NCI-H524 (cell line): ENCODE measurements around the gene TMEM213.
"Not testable (repeated sequence)": the region's sequence is repeated elsewhere in the genome, so short reads cannot be mapped to it uniquely, and the experiment has no call there.

Source experiments
- DNase-seq, 2 experiments: peaks; one replicate each; lab custom pipeline; 2025; lab: John Stamatoyannopoulos, UW

The TMEM213 gene

GRCh38 chr7:138797046-138797445 is 748 bp upstream of the TMEM213 start:
- not testable (repeated sequence) for DNase-seq

DNA sequence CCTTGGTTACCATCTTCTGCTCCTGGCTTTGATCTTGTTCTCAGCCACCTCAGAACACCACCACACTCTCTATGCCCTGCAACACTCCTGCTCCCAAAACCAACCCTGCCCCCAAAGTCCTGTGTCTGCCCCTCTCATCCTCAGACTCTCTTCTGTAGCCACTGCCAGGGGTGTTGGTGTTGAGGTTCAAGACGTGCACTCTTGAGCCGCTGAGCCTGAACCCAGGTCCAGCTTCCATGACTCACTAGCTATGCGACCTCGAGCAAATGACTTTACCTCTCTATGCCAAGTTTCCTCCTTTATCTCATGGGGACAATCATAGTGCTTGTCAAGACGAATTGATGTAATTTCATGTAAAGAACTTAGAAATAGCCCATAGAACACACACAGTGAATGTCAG is 1.0 kb downstream of the TMEM213 start:
- DNase-seq = no peak

GRCh38 chr7:138799336-138800000 is 1.7 kb downstream of the TMEM213 start:
- DNase-seq = no peak

GRCh38 chr7:138801256-138801655 is 3.5 kb downstream of the TMEM213 start:
- DNase-seq = no peak

DNA sequence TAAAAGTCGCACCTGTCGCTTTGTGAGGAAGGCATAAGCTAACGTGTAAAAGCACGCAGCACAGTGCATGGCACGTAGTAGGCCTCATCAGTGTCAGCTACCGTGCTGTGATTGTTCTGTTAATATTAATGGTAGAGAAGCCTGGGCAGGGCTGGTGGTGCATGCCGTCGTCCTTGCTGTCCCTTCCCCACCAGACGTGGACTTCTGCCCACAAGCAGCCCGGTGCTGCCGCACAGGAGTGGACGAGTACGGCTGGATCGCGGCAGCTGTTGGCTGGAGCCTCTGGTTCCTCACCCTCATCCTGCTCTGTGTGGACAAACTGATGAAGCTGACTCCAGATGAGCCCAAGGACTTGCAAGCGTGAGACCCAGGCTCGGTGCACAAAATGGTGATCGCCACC is 4.9 kb downstream of the TMEM213 start:
- DNase-seq = no peak

GRCh38 chr7:138804618-138805017 is 6.8 kb downstream of the TMEM213 start:
- no peak for DNase-seq

DNA sequence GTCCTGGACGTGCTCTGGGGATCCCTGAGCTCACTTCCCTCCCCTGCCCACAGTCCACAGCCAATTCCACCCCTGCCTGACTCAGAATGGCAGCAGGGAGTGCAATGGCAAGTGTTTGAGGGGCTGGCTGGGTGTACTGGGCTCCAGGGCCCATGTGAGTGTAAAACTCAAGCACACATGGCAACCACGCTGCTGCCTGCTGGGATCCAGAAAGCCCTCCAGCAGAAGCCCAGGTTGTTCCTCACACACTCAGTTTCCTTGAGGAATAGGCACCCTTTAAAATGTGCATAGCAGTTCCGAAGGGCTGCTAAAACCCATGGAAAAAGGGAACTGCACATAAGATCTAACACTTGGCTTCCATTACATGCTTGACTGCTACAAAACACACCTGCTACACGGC is 11.6 kb downstream of the TMEM213 start:
- DNase-seq = no peak

- not testable (repeated sequence) for DNase-seq
Observed at GRCh38 chr7:138811327-138811726, 13.5 kb downstream of the TMEM213 start.

- no peak for DNase-seq
Observed at GRCh38 chr7:138813945-138814344, 16.2 kb downstream of the TMEM213 start.

DNA sequence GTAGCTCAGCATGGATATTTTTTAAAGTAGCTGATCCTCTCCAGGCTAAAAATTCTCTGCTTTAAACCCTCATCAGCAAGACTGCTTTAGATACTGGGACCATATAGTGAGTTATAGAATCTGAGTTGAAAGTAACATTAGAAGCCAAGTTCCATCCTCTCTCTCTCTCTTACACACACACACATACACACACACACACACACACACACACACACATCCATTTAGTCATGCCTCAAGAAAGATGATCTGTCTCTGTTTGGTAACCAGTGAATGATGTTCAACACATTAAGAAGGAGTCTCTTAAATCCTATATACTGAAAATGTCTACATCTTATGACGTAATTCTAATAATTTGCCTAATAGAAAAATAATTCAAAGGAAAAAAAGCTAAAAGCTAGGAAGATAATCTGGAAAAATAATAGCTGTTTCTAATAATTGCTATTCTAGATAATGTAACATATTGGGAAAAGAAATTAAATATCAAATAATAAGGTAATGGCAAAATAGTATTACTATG is 17.1 kb downstream of the TMEM213 start:
- DNase-seq = no peak

- DNase-seq = no peak
Observed at GRCh38 chr7:138816650-138817049, 18.9 kb downstream of the TMEM213 start.

DNA sequence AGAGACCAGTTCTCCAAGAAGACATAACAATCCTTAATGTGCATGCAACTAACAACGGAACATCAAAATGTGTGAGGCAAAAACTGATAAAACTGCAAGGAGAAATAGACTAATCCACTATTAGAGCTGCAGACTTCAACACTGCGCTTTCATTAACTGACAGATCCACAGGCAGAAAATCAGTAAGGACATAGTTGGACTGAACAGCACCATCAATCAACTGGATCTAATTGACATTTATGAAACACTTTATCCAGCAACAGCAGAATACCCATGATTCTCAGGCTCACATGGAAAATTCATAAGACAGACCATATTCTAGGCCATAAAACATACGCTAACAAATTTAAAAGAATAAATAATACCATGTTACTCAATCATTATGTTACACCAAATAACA is 21.8 kb downstream of the TMEM213 start:
- no peak for DNase-seq

DNA sequence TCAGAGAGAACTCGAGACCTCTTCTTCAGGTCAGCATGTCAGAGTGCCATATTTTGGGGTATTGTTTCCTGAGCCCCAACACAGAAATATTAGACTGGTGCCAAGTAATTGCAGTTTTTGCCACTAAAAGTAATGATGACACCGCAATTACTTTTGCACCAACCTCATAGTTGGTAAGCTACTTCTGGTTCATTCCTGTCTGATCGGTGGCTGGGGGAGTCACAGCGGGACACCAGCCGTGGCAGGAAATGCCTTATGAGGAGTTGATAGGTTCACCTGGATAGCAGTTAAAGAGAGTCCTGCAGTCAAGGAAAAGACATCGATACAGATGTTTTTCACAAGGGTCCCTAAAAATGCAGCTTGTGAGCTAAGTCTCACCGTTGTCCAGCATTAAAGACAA is 24.1 kb downstream of the TMEM213 start:
- DNase-seq = no peak

DNA sequence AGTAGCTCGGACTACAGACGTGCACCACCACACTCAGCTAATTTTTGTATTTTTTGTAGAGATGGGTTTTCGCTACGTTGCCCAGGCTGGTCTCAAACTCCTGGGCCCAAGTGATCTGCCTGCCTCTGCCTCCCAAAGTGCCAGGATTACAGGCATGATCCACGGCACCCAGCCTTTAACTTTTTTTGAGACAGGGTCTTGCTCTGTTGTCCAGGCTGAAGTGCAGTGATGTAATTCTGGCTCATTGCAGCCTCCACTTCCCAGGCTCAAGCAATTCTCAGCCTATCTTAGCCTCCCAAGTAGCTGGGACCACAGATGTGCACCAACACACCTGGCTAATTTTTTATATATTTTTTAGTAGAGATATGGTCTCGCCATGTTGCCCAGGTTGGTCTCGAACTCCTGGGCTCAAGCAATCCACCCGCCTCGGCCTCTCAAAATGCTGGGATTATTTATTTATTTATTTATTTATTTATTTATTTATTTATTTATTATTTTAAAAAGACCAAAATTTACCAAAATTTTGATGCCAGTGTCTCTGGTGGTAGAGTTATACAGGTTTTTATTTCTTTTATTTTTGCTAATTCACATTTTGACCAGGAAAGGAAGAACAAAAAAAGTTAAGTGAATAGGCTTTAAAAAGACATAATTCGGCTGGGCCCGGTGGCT is 25.2 kb downstream of the TMEM213 start:
- DNase-seq = no peak

DNA sequence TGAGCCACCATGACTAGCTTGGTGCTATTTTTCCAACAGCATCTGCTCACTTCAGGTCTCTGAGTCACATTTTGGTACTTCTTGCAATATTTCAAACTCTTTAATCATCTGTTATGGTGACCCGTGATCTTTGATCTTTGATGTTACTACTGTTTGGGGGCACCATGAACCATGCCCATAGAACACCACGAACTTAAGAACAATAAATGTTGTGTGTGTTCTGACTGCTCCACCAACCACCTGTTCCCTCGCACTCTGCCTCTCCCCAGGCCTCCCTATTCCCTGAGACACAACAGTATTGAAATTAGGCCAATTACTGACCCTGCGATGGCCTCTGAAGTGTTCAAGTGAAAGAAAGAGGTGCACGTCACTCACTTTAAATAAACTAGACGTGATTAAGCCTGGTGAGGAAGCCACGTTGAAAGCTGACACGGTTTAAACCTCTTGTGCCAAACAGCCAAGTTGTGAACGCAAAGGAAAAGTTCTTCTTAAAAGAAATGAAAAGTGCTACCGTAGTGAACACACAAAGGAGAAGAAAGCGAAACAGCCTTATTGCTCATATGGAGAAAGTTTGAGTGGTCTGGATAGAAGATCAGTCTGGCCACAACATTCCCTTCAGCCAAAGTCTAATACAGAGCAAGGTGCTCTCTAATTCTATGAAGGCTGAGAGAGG is 27.4 kb downstream of the TMEM213 start:
- no peak for DNase-seq

DNA sequence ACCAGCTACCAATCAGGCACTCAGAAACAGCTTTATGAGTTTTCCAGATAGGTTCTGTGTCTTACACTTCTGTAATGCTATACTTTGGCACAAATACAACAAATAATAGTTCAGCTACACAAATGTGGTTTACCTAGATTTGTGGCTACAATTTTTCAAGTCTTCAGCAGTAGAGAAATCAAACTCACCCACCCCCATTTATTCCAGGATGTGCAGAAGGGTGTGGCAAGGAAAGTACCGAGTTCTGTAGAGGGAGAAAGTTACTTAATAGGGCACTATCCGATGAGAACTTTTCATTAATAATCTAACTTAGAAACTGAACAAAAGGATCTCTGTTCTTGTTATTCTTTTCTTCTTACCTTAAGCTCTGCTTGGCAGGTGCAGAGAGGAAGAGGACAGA is 30.5 kb downstream of the TMEM213 start:
- no peak for DNase-seq

- DNase-seq = no peak
Observed at GRCh38 chr7:138829335-138829734, 31.5 kb downstream of the TMEM213 start.

- DNase-seq = no peak
Observed at GRCh38 chr7:138832966-138833365, 35.2 kb downstream of the TMEM213 start.

- DNase-seq = no peak
Observed at GRCh38 chr7:138833596-138833995, 35.8 kb downstream of the TMEM213 start.

GRCh38 chr7:138834583-138834982 is 36.8 kb downstream of the TMEM213 start:
- DNase-seq = no peak

GRCh38 chr7:138835087-138835486 is 37.3 kb downstream of the TMEM213 start:
- DNase-seq = no peak

DNA sequence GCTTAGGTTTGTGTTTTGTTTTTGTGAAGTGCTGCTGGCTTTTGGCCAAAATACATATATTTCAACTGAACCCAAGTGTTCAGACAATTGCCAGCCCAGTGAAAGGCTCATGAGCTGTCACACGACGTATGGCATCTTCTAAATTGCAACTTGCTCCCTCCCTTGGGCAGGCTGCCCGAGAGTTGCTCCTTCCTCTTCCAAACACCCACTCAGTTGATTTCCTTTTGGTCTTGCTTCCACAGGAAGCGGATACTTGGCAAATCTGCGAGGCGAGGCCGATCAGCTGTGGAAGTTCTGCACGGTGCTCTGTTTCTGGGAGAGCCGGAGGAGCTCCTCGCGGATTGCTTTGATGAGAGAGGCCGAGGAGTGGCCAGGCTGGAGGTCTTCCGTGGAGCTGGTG is 39.8 kb downstream of the TMEM213 start:
- DNase-seq = no peak

GRCh38 chr7:138838166-138838565 is 40.4 kb downstream of the TMEM213 start:
- DNase-seq = no peak
